H1 (cell line): ENCODE data around the gene CEP41. TPM values are rescaled to one million over a fixed set of nuclear protein-coding genes. Genes with fewer than 3 reads are reported as not detected.

Experiments used
- CTCF ChIA-PET: fragments of 300-600 bp; sonication (Branson Sonifier 250); formaldehyde crosslinking; loops from one replicate; lab custom pipeline; 2021; ENCODE audit not compliant: partially characterized antibody; lab: Charles Lee
- POLR2A ChIA-PET: fragments of 300-600 bp; sonication (Branson Sonifier 250); formaldehyde crosslinking; loops from one replicate; lab custom pipeline; 2021; ENCODE audit warnings: inconsistent platforms; ENCODE audit not compliant: partially characterized antibody; lab: Charles Lee
- DNase-seq, 2 experiments: peaks; one replicate each; pipeline versions ENCODE4 v3.0.0 to v3.0.0-alpha.2; 2010 to 2022; ENCODE audit warnings: low spot score in 2 of 2, low read depth in 1 of 2, mixed read lengths in 1 of 2
- FAIRE-seq: peaks from 2 replicates; lab custom pipeline; 2011; peaks lifted over from hg19 to GRCh38; lab: Jason Lieb, UNC
- H2AFZ ChIP-seq: 2 replicates; pipeline ENCODE4 v1.8.1; 2012; ENCODE audit warnings: low read length, inconsistent platforms
- H2AK5ac ChIP-seq: 2 replicates; pipeline ENCODE4 v1.6.1; 2013; ENCODE audit warnings: low read depth, low read length
- H2BK120ac ChIP-seq: replicated peaks from 2 replicates; pipeline ENCODE3; 2013; ENCODE audit warnings: low read depth, low read length, inconsistent platforms
- H2BK12ac ChIP-seq: 2 replicates; pipeline ENCODE4 v1.6.1; 2013; ENCODE audit warnings: low read depth, low read length
- H2BK15ac ChIP-seq: 2 replicates; pipeline ENCODE4 v1.6.1; 2013; ENCODE audit warnings: low read length
- H2BK20ac ChIP-seq: 2 replicates; pipeline ENCODE4 v1.6.1; 2013; ENCODE audit warnings: low read length
- H2BK5ac ChIP-seq: 2 replicates; pipeline ENCODE4 v1.6.1; 2013; ENCODE audit warnings: low read depth, low read length
- H3K14ac ChIP-seq: 2 replicates; pipeline ENCODE4 v1.6.1; 2013; ENCODE audit warnings: inconsistent platforms; ENCODE audit not compliant: insufficient read length
- H3K18ac ChIP-seq: 2 replicates; pipeline ENCODE4 v1.6.1; 2013; ENCODE audit warnings: low read length; ENCODE audit errors: extremely low read depth
- H3K23ac ChIP-seq: 2 replicates; pipeline ENCODE4 v1.6.1; 2013; ENCODE audit warnings: inconsistent platforms; ENCODE audit not compliant: insufficient read length
- H3K23me2 ChIP-seq: 2 replicates; pipeline ENCODE4 v1.6.1; 2013; ENCODE audit warnings: low read depth, low read length
- H3K27ac ChIP-seq: 2 replicates; pipeline ENCODE4 v1.6.1; 2011; ENCODE audit warnings: low read depth, low read length, inconsistent platforms
- H3K27me3 ChIP-seq, 4 experiments: replicated peaks in 1 of 4; 1 replicate in 1 of 4; 2 replicates in 3 of 4; pipeline versions ENCODE4 v1.6.1 to v1.8.1; 2011 to 2013; ENCODE audit warnings: low read length in 3 of 4, mild to moderate bottlenecking in 3 of 4, inconsistent platforms in 2 of 4, mixed read lengths in 2 of 4, moderate library complexity in 1 of 4; ENCODE audit not compliant: control insufficient read depth in 3 of 4, insufficient read depth in 3 of 4; ENCODE audit errors: extremely low read depth in 1 of 4
- H3K36me3 ChIP-seq, 4 experiments: 2 replicates each; pipeline versions ENCODE4 v1.6.1 to v1.8.1; 2011 to 2013; ENCODE audit warnings: mild to moderate bottlenecking in 4 of 4, low read length in 3 of 4, moderate library complexity in 2 of 4, control low read depth in 1 of 4, inconsistent platforms in 1 of 4; ENCODE audit not compliant: insufficient read depth in 4 of 4, control insufficient read depth in 2 of 4
- H3K4ac ChIP-seq: replicated peaks from 2 replicates; pipeline ENCODE3; 2013; ENCODE audit warnings: low read length, low read depth, mixed read lengths, inconsistent platforms; ENCODE audit not compliant: insufficient read length
- H3K4me1 ChIP-seq, 4 experiments: replicated peaks in 1 of 4; 1 replicate in 1 of 4; 2 replicates in 3 of 4; pipeline versions ENCODE4 v1.6.1 to v1.8.1; 2011 to 2013; ENCODE audit warnings: low read length in 3 of 4, inconsistent platforms in 2 of 4, mixed read lengths in 1 of 4; ENCODE audit not compliant: insufficient read depth in 4 of 4, control insufficient read depth in 3 of 4
- H3K4me2 ChIP-seq, 2 experiments: 2 replicates each; pipeline versions ENCODE4 v1.6.1 to v1.8.1; 2011 to 2013; ENCODE audit warnings: low read depth in 2 of 2, low read length in 2 of 2, control low read depth in 1 of 2, inconsistent platforms in 1 of 2, mild to moderate bottlenecking in 1 of 2; ENCODE audit not compliant: insufficient read depth in 1 of 2
- H3K4me3 ChIP-seq, 4 experiments: fragments of 200-600, 300-600 bp in 1 of 4; sonication (generic), shearing (Covaris generic), sonication (Bioruptor Twin) in 1 of 4; 2 replicates each; pipeline versions ENCODE4 v1.5.1 to v1.8.1; 2011 to 2016; ENCODE audit warnings: low read length in 4 of 4, low read depth in 3 of 4, control low read depth in 2 of 4, inconsistent platforms in 2 of 4, mild to moderate bottlenecking in 2 of 4, mixed read lengths in 1 of 4, moderate library complexity in 1 of 4; ENCODE audit not compliant: insufficient read depth in 2 of 4; ENCODE audit errors: extremely low read depth in 1 of 4
- H3K56ac ChIP-seq: replicated peaks from 2 replicates; pipeline ENCODE3; 2013; ENCODE audit warnings: low read depth, mild to moderate bottlenecking, mixed read lengths, low read length, inconsistent platforms; ENCODE audit not compliant: insufficient read length
- H3K79me1 ChIP-seq: 2 replicates; pipeline ENCODE4 v1.6.1; 2013; ENCODE audit warnings: low read depth, low read length, control low read depth
- H3K79me2 ChIP-seq, 2 experiments: 2 replicates each; pipeline versions ENCODE4 v1.6.1 to v1.8.1; 2012 to 2013; ENCODE audit warnings: low read length in 2 of 2, mild to moderate bottlenecking in 2 of 2, inconsistent platforms in 1 of 2; ENCODE audit not compliant: insufficient read depth in 2 of 2, control insufficient read depth in 1 of 2
- H3K9ac ChIP-seq, 4 experiments: replicated peaks in 1 of 4; 1 replicate in 1 of 4; 2 replicates in 3 of 4; pipeline versions ENCODE4 v1.6.1 to v1.8.1; 2011 to 2013; ENCODE audit warnings: low read depth in 3 of 4, low read length in 3 of 4, control low read depth in 2 of 4, mild to moderate bottlenecking in 2 of 4, moderate library complexity in 2 of 4, inconsistent platforms in 1 of 4; ENCODE audit errors: extremely low read depth in 1 of 4
- H3K9me3 ChIP-seq, 2 experiments: 2 replicates each; pipeline versions ENCODE4 v1.6.1 to v1.8.1; 2012 to 2013; ENCODE audit warnings: mild to moderate bottlenecking in 2 of 2, moderate library complexity in 2 of 2, control low read depth in 1 of 2, inconsistent platforms in 1 of 2, low read depth in 1 of 2, low read length in 1 of 2, mixed read lengths in 1 of 2; ENCODE audit not compliant: insufficient read depth in 2 of 2
- H4K20me1 ChIP-seq, 2 experiments: replicated peaks in 1 of 2; 2 replicates each; pipeline versions ENCODE3 to v1.8.1; 2011 to 2013; ENCODE audit warnings: inconsistent platforms in 2 of 2, low read length in 2 of 2, mild to moderate bottlenecking in 1 of 2; ENCODE audit not compliant: insufficient read depth in 2 of 2, control insufficient read depth in 1 of 2
- H4K5ac ChIP-seq: 2 replicates; pipeline ENCODE4 v1.6.1; 2013; ENCODE audit warnings: low read length, low read depth, mixed read lengths, inconsistent platforms; ENCODE audit not compliant: insufficient read length
- H4K8ac ChIP-seq: 2 replicates; pipeline ENCODE4 v1.8.0; 2013; ENCODE audit warnings: mild to moderate bottlenecking, moderate library complexity, low read length, inconsistent platforms; ENCODE audit not compliant: insufficient read depth; ENCODE audit errors: extremely low read depth
- H4K91ac ChIP-seq: replicated peaks from 2 replicates; pipeline ENCODE3; 2013; ENCODE audit warnings: low read length, mixed read lengths, inconsistent platforms; ENCODE audit not compliant: insufficient read length
- CEBPB ChIP-seq: IDR thresholded peaks from 2 replicates; pipeline ENCODE4 v1.6.1; 2012; ENCODE audit warnings: low read depth, low read length
- CHD2 ChIP-seq: IDR thresholded peaks from 2 replicates; pipeline ENCODE4 v1.6.1; 2012; ENCODE audit warnings: low read length, improper control_type of control experiment
- JUND ChIP-seq: IDR thresholded peaks from 2 replicates; pipeline ENCODE4 v1.6.1; 2011; ENCODE audit warnings: mild to moderate bottlenecking, improper control_type of control experiment, low read length
- KDM1A ChIP-seq: fragments of 200-600, 300-600 bp; sonication (generic); IDR thresholded peaks from 2 replicates; pipeline ENCODE4 v1.7.1; 2016; ENCODE audit warnings: mild to moderate bottlenecking, low read length, borderline replicate concordance
- KDM4A ChIP-seq: IDR thresholded peaks from one replicate; pipeline ENCODE4 v1.7.1; 2012; ENCODE audit warnings: low read depth, mild to moderate bottlenecking, moderate library complexity, low read length, inconsistent platforms; ENCODE audit not compliant: severe bottlenecking
- POU5F1 ChIP-seq: IDR thresholded peaks from 2 replicates; pipeline ENCODE4 v1.6.1; 2011; ENCODE audit warnings: low read depth, mild to moderate bottlenecking, low read length, moderate library complexity
- RFX5 ChIP-seq: IDR thresholded peaks from 2 replicates; pipeline ENCODE4 v1.6.1; 2011; ENCODE audit warnings: low read depth, low read length, improper control_type of control experiment, borderline replicate concordance
- SP1 ChIP-seq: IDR thresholded peaks from 2 replicates; pipeline ENCODE4 v1.6.1; 2011; ENCODE audit warnings: low read depth, low read length
- SRF ChIP-seq: IDR thresholded peaks from 2 replicates; pipeline ENCODE4 v1.6.1; 2011; ENCODE audit warnings: mild to moderate bottlenecking, low read depth, low read length, moderate library complexity
- SUZ12 ChIP-seq: fragments of 200-600 bp; sonication (generic); IDR thresholded peaks from 2 replicates; pipeline ENCODE4 v1.6.1; 2012; ENCODE audit warnings: mild to moderate bottlenecking, inconsistent platforms, low read length, moderate library complexity, mixed read lengths
- TAF7 ChIP-seq: optimal IDR thresholded peaks from 2 replicates; pipeline ENCODE3; 2011; ENCODE audit warnings: low read depth, mild to moderate bottlenecking, inconsistent platforms, low read length, moderate library complexity, borderline replicate concordance
- TBP ChIP-seq: IDR thresholded peaks from 2 replicates; pipeline ENCODE4 v1.6.1; 2011; ENCODE audit warnings: low read depth, low read length, improper control_type of control experiment
- TCF12 ChIP-seq: IDR thresholded peaks from 2 replicates; pipeline ENCODE4 v1.6.1; 2011; ENCODE audit warnings: low read depth, mild to moderate bottlenecking, low read length
- YY1 ChIP-seq: IDR thresholded peaks from 2 replicates; pipeline ENCODE4 v1.6.1; 2011; ENCODE audit warnings: low read depth, mild to moderate bottlenecking, low read length
- ZNF274 ChIP-seq: IDR thresholded peaks from 2 replicates; pipeline ENCODE4 v1.7.0; 2012; ENCODE audit warnings: low read length, borderline replicate concordance; ENCODE audit errors: extremely low read depth
- WGBS, 2 experiments: shearing (Covaris generic) in 1 of 2; methylation state at CpG; one replicate each; pipeline versions ENCODE4 v1.1.6 to v1.1.7; 2013 to 2015; ENCODE audit warnings: low lambda C conversion rate in 2 of 2, mixed read lengths in 2 of 2, inconsistent platforms in 1 of 2, low coverage in 1 of 2, missing lambda C conversion rate in 1 of 2; ENCODE audit not compliant: insufficient replicate concordance in 2 of 2, insufficient coverage in 1 of 2, insufficient read length in 1 of 2; ENCODE audit errors: extremely low coverage in 1 of 2, missing lambda C conversion rate in 1 of 2; 5-methylcytosine and 5-hydroxymethylcytosine counted together
- polyA plus RNA-seq, 7 experiments: library from polyadenylated mRNA; depleted of rRNA in 3 of 7; stranded (reverse) in 5 of 7; unstranded in 2 of 7; fragments of >200 nt in 5 of 7; fragments of 200-250 nt in 2 of 7; gene quantifications; 1 replicate in 5 of 7; 2 replicates in 1 of 7; 4 replicates in 1 of 7; pipeline versions ENCODE4 v1.2.1 to v1.2.3, GENCODE V29; 2011 to 2013; ENCODE audit warnings: missing spikeins in 2 of 7, mixed read lengths in 2 of 7
- total RNA-seq: library from RNA; stranded (reverse); fragmentation: NEBNext Ultra II Directional; extraction: Animal tissue kit (Norgen Biotek cat#: 25700); gene quantifications from 2 replicates; pipeline ENCODE4 v1.2.1, GENCODE V29; 2021

The CEP41 gene
- total and polyA plus RNA-seq, 2 of the 8 experiments (the other 6 are each of a cell fraction or from before 2014, with no cell fraction given), result 9.3 to 12.8 TPM

DNA sequence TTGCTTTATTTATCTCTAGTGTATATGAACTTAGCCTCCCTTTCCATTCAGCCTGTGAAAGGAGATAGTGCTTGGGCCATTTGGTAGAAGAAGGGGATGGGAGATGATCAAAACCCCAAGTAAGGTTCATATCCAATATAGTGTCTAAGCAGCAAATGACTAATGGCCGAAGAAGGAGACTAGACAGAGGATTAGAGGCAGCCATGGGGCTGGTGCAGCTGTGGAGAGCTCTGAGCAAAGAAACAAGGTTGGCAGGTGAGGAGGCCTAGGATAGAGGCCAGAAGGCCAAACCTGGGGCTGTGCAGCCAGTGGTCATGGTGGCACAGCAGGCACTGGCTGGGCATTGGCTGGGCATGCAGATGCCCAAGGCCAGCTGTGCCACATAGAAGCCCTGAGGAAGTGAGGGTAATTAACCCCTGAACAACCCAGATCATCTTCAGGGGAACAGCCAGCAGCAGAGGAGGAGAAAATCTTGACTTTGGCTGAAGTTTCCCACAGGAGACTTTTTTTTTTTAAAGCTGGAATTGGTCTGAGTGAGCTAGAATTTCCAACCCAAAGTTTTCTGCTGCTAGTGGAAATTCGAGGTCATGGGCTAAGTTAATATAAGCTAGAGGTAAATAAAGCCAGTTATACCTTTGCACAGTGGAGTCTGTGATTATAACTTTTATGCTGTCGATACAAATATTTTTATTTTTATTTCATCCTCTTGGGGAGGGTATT is 70.8 kb downstream of the CEP41 start:
- Histone ChIP-seq H3K14ac (no peak overlapping the region), H3K23me2 (no peaks in the 10 kb centered on the region), H3K4ac (no peak overlapping the region), H3K9me3 (no peaks in the 10 kb centered on the region), H3K27me3 (no peaks in the 10 kb centered on the region; a peak in 1 of 7 replicates), H3K56ac (no peak overlapping the region), H3K79me1 (no peaks in the 10 kb centered on the region), H4K20me1 (no peaks in the 10 kb centered on the region), H2BK12ac (no peak overlapping the region), H2BK15ac (no peak overlapping the region), H4K91ac (no peak overlapping the region), H3K27ac (no peak overlapping the region), H3K36me3 (no peaks in the 10 kb centered on the region), H4K8ac (no peak overlapping the region), H3K4me1 (peaks cover 0 to 14% (median 6%) of the 10 kb centered on the region in 4 experiments; a peak in 6 of 7 replicates), H2BK20ac (no peak overlapping the region), H2AFZ (no peak overlapping the region), H2BK120ac (no peak overlapping the region), H2BK5ac (no peak overlapping the region), H3K23ac (no peak overlapping the region), H2AK5ac (no peak overlapping the region), H3K79me2 (no peaks in the 10 kb centered on the region), H3K4me3 (no peak overlapping the region), H3K9ac (no peak overlapping the region), H4K5ac (no peak overlapping the region), H3K18ac (no peak overlapping the region), H3K4me2 (no peak overlapping the region)
- WGBS, 2 experiments, result 85% methylated on average over 3 of the region's 3 CpGs; no CpG with 5 or more reads in 1 of the 2 experiments
- ChIA-PET CTCF (interaction anchor here (0.6 to 11.6 kb wide), 3 partner anchors 10 to 92 kb away, joined by 3 to 59 read pairs (median 3); partner anchors contain the start of gene CPA1), POLR2A (no interaction called here)
- FAIRE-seq (no peak), DNase-seq (no peak)
- no peak for TF ChIP-seq TBP
- TF ChIP-seq TCF12, result no peak
- no peak for TF ChIP-seq POU5F1
- TF ChIP-seq SRF, result no peak
- TF ChIP-seq SP1, result no peak
- TF ChIP-seq CHD2, result no peak
- no peak for TF ChIP-seq RFX5
- TF ChIP-seq SUZ12, result no peak
- no peak for TF ChIP-seq KDM1A
- TF ChIP-seq JUND, result no peak
- no peak for TF ChIP-seq CEBPB
- TF ChIP-seq YY1, result no peak
- TF ChIP-seq KDM4A, result no peak
- no peak for TF ChIP-seq ZNF274
- no peak for TF ChIP-seq TAF7
